Activated gamma-delta T cell (primary cell): ENCODE results near the gene RPL31.
"Not testable (repeated sequence)": the region's sequence is repeated elsewhere in the genome, so short reads cannot be mapped to it uniquely, and the experiment has no call there.

ENCODE experiments used
- DNase-seq: peaks from one replicate; lab custom pipeline; 2025; lab: John Stamatoyannopoulos, UW

The RPL31 gene

DNA sequence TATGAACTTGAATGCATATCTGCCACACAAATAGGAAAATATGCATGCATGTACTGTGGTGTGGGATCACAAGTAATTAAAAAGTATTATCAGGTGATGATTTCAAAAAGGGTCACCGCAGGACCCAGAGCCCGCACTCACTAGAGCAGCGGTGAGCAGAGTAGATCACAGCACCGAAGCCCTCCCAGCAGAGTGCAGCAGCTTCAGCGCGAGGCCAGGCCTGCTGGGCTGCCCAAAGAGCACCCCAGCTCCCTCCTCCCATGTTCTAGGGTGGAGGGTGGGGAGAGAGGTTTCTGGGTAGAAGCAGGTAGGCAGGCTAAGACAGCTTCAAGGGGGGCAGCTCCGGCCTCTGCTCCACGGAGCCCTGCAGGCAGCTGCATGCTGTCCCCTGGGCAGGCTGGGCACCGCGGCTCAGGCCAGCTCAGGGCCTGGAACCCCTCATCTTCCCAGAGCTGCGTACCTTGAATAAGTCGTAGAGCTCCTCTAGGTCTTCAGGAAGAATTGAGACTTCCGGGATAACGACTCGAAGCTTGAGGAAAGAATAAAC is 24.9 kb downstream of the RPL31 start:
- no peak for DNase-seq

DNA sequence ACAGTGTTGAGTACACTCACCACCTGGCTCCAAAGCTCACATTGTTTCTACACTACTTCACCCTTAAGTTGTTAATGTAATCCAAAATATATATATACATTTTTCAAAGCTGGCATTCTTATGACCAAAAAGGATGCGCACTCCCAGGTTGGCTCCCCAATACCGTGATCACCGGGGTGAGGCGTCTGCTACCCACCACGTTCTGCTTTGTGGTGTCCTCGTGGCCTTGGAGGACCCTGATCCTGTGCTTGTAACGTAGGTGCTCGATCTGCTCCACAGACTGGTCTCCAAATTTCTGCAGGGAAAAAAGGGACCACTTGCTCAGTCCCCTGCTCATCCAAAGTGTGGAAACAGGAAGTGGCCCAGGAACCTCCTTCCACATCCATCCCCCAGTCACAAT is 25.8 kb downstream of the RPL31 start:
- no peak for DNase-seq

DNA sequence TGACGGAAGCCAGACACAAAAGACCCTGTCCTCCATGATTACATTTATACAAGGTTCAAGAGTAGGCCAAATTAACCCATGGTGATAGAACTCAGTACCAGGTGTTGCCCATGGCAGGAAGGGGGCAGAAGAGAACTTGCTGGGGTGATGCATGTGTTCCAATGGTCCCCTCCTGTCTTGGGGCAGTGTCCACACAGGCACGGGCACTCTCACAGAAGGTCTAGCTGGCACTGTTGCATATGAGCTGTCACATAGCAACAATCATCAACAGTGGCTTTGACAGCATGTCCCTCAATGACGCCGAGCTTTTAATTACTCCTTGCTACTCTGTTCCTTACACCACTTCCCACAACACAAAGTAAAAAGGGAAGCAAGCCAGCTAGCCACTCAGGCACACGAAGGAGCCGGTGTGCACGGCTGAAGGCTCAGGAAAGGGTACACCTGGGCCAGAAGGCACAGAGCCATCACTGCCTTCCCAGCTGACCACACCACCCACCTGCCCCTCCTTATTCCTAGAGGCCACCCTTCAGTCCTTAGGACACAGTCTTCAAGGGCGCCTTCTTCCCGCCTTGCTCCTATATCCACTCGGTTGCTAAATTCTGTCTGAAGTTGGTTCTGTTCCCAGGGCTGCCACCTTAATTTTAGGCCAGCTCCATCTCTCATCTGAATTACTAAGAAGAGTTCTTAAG is 28.9 kb downstream of the RPL31 start:
- no peak for DNase-seq

DNA sequence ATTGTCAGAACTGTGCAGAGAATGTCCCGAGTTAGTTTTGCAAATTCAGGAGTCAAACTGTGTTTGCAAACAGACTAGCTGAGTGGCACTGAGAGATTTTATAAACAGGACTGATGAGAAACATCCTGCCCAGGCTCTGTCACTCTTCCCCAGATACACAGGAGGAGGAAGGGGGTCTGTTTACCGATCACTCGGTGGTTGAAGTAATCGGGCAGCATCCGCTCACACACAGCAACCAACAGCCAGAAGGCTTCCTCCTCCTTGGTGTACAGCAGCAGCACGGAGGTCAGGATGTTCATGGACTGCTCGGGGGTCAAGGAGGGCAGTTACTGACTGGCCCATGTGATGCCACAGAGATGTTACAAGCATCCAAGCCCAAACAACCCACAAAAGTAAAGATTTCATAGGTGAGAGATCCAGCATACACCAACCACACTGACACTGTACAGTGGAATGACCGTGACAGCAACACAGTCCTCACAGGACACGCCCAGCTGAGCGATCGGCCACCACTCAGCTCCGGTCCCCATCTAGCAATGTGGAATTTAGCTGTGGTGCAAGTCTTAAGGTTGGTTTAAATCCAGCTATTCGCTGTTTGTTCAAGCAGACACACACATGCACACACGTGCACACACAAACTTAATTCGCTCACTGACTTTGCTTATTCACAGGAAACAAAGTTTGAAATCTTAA is 30.1 kb downstream of the RPL31 start:
- no peak for DNase-seq

DNA sequence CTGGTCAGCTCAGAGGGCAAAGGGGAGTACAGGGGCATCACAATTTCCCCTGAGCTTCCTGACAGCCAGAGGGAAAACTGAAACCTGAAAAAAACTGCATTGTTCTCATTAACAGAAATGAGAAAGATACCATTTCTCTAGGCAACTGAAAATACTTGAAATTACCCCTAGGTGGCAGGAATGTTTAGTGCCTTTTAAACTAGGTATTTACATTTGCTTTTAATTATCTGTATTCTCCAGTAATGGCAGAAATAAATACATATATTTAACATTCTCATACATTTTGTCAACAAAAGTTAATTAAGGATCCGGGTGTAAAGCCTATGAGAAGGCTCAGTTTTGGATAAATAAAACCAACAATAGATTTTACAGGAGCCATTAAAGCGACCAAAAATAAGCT is 34.5 kb downstream of the RPL31 start:
- no peak for DNase-seq

DNA sequence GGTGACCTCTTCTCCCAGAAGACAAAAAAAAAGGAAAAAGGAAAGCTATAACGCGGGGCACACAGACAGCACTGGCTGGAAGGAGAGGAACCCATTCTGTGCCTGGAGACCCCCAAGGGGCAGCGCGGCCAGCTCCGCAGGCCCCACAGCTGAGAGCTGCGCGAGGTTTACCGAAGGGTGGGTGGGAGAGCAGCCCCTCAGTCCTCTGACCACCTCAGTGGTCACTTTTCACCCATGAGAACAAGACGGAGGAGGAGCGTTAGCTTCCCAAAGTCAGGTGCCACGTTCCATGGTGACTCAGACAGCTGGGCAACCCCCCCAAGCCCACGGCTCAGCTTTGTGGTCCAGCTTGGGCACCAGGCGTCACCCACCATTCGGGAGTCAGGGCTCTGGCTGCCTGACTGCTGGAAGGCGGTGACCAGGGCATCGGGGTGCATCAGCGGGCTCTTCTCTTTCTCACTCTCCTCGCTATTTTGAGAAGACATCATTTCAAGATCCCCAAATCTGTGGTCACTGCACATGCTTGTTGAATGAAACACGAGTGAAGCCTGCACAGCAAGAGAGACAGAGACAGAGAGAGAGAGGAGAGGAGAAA is 35.2 kb downstream of the RPL31 start:
- DNase-seq: no peak

DNA sequence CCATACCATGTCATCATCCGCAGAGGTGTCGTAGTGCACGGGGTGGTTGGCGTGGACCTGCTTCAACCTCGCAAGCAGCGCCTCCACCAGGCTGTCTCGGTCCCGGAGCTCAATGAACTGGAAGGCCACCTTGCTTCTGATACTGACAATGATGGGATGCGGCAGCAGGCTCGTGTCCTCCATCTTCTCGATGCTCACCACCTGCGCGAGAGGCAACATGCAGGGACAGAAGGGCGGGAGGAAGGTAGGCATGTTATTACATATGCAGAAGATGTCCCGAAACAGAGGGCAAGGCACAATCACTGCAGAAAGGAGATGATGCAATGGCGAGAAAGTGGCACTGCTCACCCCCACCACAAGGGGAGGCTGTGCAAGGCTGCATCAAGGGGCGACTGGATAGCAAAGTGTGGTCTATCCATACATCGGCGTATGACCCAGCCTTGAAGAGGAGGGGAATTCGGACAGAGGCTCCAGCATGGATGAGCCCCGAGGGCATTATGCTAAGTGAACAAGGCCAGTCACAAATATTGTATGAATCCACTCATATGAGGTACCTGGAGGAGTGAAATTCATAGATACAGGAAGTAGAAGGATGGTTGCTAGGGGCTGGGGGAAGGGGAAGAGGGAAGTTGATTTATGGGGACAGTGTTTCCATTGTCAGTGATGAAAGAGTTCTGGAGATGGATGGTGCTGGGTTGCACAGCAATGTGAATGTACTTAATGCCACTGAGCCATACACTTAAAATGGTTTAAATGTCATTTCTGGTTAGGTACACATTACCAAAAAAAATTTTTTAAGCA is 36.6 kb downstream of the RPL31 start:
- DNase-seq: no peak

DNA sequence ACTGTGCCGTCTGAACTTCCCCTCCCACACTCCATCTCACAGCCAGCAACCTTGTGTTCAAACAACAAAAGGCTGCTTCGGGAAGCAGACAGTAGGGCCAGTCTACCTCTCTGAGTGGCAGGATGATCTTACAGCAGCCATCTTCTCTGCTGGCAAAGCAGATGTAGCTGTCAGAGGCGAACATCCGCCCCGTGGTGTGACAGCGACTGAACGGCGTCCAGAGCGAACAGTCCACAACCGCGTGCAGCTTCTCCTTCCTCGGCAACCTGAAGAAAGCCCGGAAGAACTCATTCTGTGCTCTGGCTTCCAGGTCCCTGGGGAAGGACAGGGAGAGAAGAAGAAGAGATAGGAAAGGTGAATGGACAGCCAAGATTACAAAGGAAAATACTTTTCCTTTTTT is 38.0 kb downstream of the RPL31 start:
- DNase-seq: no peak

DNA sequence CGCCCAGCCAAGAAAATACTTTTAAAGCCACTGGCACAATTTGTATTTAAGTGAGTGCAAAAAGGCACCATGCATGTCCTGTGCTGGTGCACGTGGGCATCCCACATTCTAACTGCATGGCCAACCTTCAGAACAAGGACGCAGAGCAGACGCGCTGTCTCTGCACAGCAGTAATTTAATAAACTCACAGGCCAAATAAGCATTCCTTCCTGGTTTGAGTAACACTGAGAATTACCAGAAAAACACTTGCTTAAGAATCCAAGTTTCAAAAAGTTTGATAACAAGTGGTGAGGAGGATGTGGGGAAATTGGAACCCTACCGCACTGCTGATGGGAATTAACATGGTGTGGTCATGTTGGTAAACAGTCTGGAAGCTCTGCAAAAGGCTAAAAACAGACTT is 38.7 kb downstream of the RPL31 start:
- DNase-seq: no peak

DNA sequence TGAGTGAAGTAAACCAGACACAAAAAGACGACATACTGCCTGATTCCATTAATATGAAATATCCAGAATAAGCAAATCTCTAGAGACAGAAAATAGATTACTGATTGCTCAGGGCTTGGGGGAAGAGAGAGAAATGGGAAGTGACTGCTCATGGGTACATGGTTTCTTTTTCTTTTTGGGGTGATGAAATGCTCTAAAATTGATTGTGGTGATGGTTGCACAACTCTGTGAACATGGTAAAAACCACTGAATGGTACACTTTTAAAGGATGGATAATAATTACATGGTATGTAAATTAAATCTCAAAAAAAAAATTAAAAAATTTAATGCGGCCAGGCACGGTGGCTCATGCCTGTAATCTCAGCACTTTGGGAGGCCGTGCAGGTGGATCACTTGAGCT is 39.3 kb downstream of the RPL31 start:
- no peak for DNase-seq

DNA sequence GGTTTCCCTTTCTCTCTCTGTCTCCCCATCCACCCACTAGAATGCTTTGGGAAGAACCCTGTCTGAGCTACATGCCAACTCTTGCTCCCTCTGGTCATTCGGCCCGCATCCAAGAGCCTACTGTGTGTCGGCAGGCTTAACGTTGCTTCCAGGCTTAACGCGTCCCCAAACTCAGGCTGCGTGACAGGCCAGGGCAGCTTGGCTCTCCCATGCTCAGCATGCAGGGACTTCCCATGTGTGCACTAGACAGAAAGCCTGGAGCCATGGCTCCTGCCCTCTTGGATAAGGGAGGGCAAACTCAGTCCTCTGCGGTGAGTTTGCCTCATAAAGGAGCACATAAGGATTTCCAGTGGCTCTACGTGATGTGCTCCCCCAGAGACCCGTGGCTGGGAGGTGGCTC is 43.2 kb downstream of the RPL31 start:
- no peak for DNase-seq

DNA sequence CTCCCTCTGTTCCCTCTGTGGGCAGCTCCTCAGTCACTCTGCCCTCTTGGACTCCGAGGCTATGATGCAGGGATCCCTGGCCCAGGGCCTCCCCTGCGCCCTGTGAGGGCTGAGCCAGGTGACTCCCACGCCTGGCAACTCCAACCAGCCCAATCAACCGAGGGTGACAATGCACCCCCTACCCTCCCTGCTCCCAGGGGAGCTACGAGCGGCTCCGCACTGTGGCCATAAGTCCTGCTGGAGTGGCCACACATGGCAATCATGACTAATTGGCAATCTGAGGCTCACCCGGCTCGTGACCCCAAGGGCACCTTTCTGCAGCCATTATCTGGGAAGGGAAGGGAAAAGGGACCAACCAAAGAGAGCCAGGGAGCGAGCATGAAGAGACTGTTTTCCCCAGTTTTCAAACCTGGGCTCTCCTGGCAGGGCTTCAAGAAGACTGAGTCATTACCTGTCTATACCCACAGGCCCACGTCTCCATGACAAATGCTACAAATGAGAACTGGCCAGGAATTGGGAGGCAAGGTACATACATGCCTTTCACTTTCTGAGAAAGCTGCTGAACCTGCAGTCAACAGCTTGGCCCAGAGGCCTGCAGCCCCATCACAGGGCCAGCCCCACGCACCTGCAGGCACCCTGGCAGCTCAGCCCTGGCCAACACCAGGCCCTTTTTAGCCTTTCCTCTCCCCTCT is 45.1 kb downstream of the RPL31 start:
- no peak for DNase-seq

DNA sequence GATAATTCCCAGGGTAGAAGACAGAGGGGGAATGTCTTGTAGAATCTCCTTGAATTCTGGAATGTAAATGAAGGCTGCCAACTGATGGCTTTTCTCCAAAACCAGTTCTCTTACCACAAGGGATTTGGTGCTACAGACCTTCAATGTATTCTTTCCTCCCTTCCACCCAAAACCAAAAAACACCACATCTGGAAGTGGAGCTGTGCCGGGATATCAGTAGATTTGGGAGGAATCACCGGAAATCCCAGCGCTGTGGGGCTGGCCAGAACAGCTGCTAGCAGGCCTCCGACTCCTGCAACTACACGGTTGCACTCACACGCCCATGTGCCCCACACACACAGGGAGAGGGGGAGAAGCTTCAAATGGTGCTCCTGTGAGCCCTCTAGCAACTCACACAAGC is 45.7 kb downstream of the RPL31 start:
- DNase-seq: no peak

DNA sequence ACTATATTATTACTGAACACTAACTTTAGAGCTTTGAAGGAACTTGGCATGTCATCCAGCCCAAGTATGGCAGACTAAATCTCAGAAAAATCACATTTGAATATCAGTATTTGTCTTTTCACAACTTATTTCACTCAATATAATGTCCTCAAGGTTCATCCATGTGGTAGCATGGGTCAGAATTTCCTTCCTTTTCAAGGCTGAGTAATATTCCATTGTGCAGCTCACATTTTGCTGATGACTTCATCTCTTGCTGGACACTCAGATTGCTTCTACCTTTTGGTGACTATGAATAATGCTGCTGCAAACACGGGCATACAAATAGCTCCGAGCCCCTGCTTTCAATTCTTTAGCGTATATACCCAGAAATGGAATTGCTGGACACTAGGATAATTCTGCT is 46.7 kb downstream of the RPL31 start:
- DNase-seq: no peak

DNA sequence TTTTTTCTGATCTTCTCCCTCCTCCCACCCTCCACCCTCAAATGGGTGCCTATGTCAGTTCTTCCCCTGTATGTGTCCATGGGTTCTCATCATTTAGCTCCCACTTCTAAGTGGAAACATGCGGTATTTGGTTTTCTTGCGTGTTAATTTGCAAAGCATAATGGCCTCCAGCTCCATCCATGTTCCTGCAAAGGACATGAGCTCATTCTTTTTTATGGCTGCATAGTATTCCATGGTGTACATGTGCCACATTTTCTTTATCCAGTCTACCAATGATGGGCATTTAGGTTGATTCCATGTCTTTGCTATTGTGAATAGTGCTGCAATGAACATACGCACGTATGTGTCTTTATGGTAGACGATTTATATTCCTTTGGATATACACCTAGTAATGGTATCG is 48.8 kb downstream of the RPL31 start:
- not testable (repeated sequence) for DNase-seq

DNA sequence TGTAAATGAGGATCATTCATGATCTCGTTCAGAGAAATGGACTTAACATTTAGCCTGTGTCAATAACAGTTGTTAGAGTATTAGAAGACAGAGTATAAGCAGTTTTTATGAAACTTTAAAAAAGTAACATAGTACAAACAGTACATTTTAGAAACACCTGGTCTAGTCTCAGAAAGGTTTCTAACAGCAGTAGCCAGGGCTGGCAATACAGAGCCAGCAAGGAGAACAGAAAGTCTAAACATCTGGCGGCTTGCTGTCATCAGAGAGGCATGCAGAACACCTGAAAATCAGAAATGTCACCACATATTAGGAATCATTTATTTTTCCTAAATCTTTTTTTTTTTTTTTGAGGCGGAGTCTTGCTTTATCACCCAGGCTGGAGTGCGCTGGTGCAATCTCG is 50.1 kb downstream of the RPL31 start:
- no peak for DNase-seq

DNA sequence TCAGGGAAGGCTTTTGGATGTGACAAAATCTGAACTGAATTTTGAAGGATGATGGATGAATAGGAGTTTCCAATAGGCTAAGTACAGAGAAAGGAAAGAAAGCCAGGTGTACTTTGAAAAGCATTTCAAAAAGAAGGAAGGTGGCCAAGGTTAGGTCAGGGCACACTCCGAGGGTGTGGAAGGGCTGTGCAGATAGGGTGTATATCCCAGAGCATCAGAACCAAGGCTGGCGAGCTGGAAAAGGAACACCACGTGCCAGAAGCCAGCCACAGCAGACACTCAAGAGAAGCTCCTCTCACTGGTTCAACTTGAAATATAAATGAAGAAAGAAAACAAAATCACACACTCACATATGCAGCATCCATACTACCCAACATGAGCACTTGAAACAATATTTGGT is 51.0 kb downstream of the RPL31 start:
- no peak for DNase-seq
